Common myeloid progenitor, CD34-positive (primary cell): Measurements from ENCODE around the gene IL4R.

Experiments used
- CTCF ChIA-PET: fragments of 350-600 bp; sonication (Branson Sonifier 250); formaldehyde crosslinking; loops from one replicate; lab custom pipeline; 2021; ENCODE audit warnings: antibody characterized with exemption; lab: Charles Lee
- POLR2A ChIA-PET: fragments of 350-600 bp; sonication (Branson Sonifier 250); formaldehyde crosslinking; loops from one replicate; lab custom pipeline; 2021; ENCODE audit warnings: antibody characterized with exemption; lab: Charles Lee
- DNase-seq, 3 donors: peaks; one replicate each; pipeline versions ENCODE4 v3.0.0 to v3.0.0-alpha.2; 2013
- H3K27ac ChIP-seq, 2 experiments: 1 replicate in 1 of 2; 2 replicates in 1 of 2; pipeline ENCODE4 v1.7.0; 2013; ENCODE audit warnings: inconsistent platforms in 2 of 2, low read length in 2 of 2, mild to moderate bottlenecking in 2 of 2, low read depth in 1 of 2, moderate library complexity in 1 of 2; ENCODE audit not compliant: severe bottlenecking in 2 of 2, insufficient read depth in 1 of 2, poor library complexity in 1 of 2
- H3K27me3 ChIP-seq, 5 experiments: replicated peaks in 2 of 5; 1 replicate in 3 of 5; 2 replicates in 2 of 5; pipeline versions ENCODE4 v1.6.1 to v1.7.0; 2013; ENCODE audit warnings: low read length in 4 of 5, mild to moderate bottlenecking in 2 of 5, moderate library complexity in 2 of 5, inconsistent platforms in 1 of 5; ENCODE audit not compliant: insufficient read depth in 5 of 5, control insufficient read depth in 4 of 5
- H3K36me3 ChIP-seq, 4 experiments: 1 replicate in 2 of 4; 2 replicates in 2 of 4; pipeline versions ENCODE4 v1.6.1 to v1.7.0; 2013; ENCODE audit warnings: low read length in 3 of 4, control low read depth in 1 of 4, mild to moderate bottlenecking in 1 of 4; ENCODE audit not compliant: control insufficient read depth in 4 of 4, insufficient read depth in 4 of 4
- H3K4me1 ChIP-seq, 4 experiments: 1 replicate in 3 of 4; 2 replicates in 1 of 4; pipeline versions ENCODE4 v1.6.1 to v1.7.1; 2013; ENCODE audit warnings: low read length in 3 of 4, mild to moderate bottlenecking in 3 of 4, control low read depth in 1 of 4, inconsistent platforms in 1 of 4, moderate library complexity in 1 of 4; ENCODE audit not compliant: control insufficient read depth in 4 of 4, insufficient read depth in 4 of 4; ENCODE audit errors: control extremely low read depth in 1 of 4
- H3K4me3 ChIP-seq, 7 experiments: 1 replicate in 4 of 7; 2 replicates in 3 of 7; pipeline versions ENCODE4 v1.5.1 to v1.7.0; 2013; ENCODE audit warnings: mild to moderate bottlenecking in 7 of 7, low read length in 6 of 7, moderate library complexity in 6 of 7, inconsistent platforms in 2 of 7, low read depth in 2 of 7, control low read depth in 1 of 7; ENCODE audit not compliant: insufficient read depth in 4 of 7, control insufficient read depth in 1 of 7; ENCODE audit errors: extremely low read depth in 1 of 7
- H3K9me3 ChIP-seq, 5 experiments: 1 replicate in 4 of 5; 2 replicates in 1 of 5; pipeline versions ENCODE4 v1.6.1 to v1.7.1; 2013; ENCODE audit warnings: low read length in 4 of 5, mild to moderate bottlenecking in 2 of 5, inconsistent platforms in 1 of 5, low read depth in 1 of 5, moderate library complexity in 1 of 5; ENCODE audit not compliant: control insufficient read depth in 4 of 5, insufficient read depth in 2 of 5; ENCODE audit errors: control extremely low read depth in 1 of 5
- WGBS: methylation state at CpG from one replicate; pipeline ENCODE4 v1.1.5; 2013; ENCODE audit not compliant: insufficient coverage; 5-methylcytosine and 5-hydroxymethylcytosine counted together

IL4R gene

DNA sequence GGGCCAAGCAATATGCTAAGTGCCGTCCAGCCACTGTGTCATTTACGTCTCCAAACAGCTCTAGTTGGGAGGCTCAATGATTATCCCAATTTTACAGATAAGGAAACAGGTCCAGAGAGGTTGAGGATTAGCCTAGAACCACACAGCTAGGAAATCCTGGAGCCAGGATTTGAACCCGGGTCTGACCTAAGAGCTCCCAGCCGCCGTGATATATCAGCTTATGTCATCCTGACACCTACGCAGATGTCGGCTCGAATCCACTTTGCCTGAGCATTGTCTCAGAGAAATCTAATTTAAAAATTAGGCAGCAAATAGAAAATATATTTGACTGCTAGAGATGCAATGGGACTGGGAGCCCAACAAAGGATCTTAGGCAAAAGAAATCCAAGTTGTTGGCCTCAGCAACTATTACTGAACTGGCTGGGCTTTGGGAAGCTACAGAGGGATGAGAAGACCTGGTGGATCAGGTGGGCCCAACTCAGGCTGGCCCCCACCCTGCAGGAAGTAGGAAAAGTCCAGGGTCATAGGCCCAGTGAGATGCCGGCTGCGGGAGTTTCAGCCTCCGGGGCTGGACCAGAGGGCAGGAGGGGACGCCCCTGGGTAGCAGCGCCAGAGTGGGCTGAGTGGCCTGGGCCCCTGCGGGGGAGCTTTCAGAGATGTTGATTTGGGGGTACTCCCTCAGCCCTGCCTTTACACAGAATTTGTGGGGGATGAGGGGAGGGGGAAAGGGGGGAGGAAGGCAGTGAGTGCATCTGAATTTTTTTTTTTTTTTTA is 53.1 kb downstream of the IL4R start:
- ChIA-PET CTCF (interaction anchor here (0.6 to 5.4 kb wide), 32 partner anchors 9 to 215 kb away, joined by 3 to 70 read pairs (median 6); partner anchors contain the start of gene IL21R), POLR2A (interaction anchor here (0.5 to 2.0 kb wide), 11 partner anchors 10 to 193 kb away, joined by 3 to 14 read pairs (median 4); partner anchors contain the start of genes IL21R and NSMCE1)
- H3K4me1 ChIP-seq: peaks cover 4 to 27% (median 23%) of the 10 kb centered on the region in 4 experiments
- peak overlapping the region in 3 of 7 experiments; percentile 4 to 50 (median 5) for H3K4me3 ChIP-seq
- H3K27ac ChIP-seq: peak overlapping the region; percentile 90 to 93
- no peak for DNase-seq
- peaks cover 0 to 16% (median 3%) of the 10 kb centered on the region in 5 experiments for H3K9me3 ChIP-seq
- no peaks in the 10 kb centered on the region for H3K27me3 ChIP-seq
- WGBS: 43% methylated on average over 13 of the region's 14 CpGs
- peaks cover 3 to 26% (median 13%) of the 10 kb centered on the region in 4 experiments for H3K36me3 ChIP-seq

DNA sequence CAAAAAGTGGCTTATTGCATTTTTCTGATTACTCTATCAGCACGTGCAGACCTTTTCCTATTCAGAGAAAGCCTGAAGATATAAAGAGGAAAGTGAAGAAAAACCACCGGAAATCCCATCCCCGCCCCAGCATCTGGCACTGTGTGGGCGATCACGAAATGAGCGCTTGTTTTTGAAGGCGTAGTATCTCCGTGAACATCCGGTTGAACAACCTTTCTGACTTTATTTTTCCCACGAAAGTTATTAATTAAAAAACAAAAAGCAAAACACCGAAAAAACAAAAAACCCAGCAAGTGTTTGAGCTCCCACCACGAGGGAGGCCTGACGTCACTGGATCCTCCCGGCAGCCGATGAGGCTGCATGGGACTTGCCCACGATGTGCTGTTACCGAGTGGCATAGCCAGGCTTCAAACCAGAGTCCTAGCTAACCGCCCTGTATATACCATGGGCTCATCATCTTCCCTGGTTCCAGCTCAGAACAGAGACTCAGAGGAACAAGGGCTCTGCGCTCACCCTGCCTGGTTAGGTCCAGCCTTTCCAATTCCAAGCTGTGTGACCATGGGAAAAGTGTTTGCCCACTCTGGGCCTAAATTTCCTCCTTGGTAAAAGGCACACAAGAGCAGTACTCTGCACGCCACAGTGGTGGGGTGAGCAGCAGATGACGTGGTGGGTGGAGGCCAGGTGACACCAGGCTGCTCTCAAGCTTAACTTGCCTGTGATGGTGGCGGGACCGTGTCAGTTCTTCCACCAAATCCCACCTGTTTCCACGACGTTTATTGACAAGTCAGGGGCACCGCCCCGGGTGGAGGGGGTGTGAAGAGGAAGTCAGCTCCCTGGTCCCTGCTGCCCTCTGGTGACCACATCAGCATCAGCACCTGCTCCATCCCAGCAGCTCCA is 53.9 kb downstream of the IL4R start:
- peaks cover 0 to 16% (median 3%) of the 10 kb centered on the region in 5 experiments for H3K9me3 ChIP-seq
- peaks cover 4 to 35% (median 30%) of the 10 kb centered on the region in 4 experiments for H3K4me1 ChIP-seq
- ChIA-PET CTCF (interaction anchor here (0.6 to 5.4 kb wide), 36 partner anchors 8 to 219 kb away, joined by 3 to 70 read pairs (median 5); partner anchors contain the start of gene IL21R), POLR2A (interaction anchor here (0.5 to 2.0 kb wide), 15 partner anchors 11 to 194 kb away, joined by 3 to 14 read pairs (median 4); partner anchors contain the start of genes IL21R and NSMCE1)
- H3K4me3 ChIP-seq: peak overlapping the region in 5 of 7 experiments; percentile 13 to 54 (median 45)
- DNase-seq: peak; percentile 98 to 99 (median 99)
- H3K36me3 ChIP-seq: peaks cover 0 to 18% (median 6%) of the 10 kb centered on the region in 4 experiments
- peak overlapping the region; percentile 90 to 93 for H3K27ac ChIP-seq
- 2% methylated on average over 15 of the region's 27 CpGs for WGBS
- no peaks in the 10 kb centered on the region for H3K27me3 ChIP-seq

DNA sequence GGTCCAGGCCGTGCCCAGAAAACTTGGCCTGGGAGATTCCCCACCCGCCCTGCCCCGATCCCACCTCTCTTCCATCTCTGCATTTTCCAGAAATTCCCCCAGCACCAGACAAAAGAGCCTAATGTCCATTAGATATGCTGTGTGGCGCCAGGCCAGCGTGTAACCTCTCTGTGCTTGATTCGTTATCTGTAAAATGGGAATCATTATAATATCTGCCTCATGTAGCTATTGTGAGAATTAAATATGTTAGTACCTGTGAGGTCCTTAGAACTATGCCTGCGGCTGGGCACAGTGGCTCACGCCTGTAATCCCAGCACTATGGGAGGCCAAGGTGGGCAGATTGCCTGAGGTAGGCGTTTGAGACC is 54.6 kb downstream of the IL4R start:
- Histone ChIP-seq H3K27ac (peak overlapping the region in 1 of 2 experiments; percentile 90), H3K9me3 (peaks cover 0 to 16% (median 3%) of the 10 kb centered on the region in 5 experiments), H3K4me3 (no peak overlapping the region), H3K27me3 (no peaks in the 10 kb centered on the region), H3K4me1 (peaks cover 4 to 42% (median 34%) of the 10 kb centered on the region in 4 experiments), H3K36me3 (peaks cover 0 to 11% (median 1%) of the 10 kb centered on the region in 4 experiments)
- 80% methylated on average over 6 of the region's 9 CpGs for WGBS
- no peak for DNase-seq
- ChIA-PET POLR2A (interaction anchor here (0.6 to 2.0 kb wide), 7 partner anchors 33 to 133 kb away, joined by 3 to 14 read pairs (median 5); partner anchors contain the start of gene IL21R), CTCF (interaction anchor here (0.6 to 10.8 kb wide), 32 partner anchors 9 to 220 kb away, joined by 3 to 95 read pairs (median 5); partner anchors contain the start of gene IL21R)

- 97% methylated on average over 3 of the region's 3 CpGs for WGBS
- Histone ChIP-seq H3K27me3 (no peaks in the 10 kb centered on the region), H3K4me1 (peaks cover 5 to 55% (median 47%) of the 10 kb centered on the region in 4 experiments), H3K27ac (no peak overlapping the region), H3K4me3 (no peak overlapping the region), H3K9me3 (peaks cover 0 to 16% (median 3%) of the 10 kb centered on the region in 5 experiments), H3K36me3 (no peaks in the 10 kb centered on the region)
- no peak for DNase-seq
- POLR2A ChIA-PET: no interaction called here
- CTCF ChIA-PET: interaction anchor here (0.8 to 10.8 kb wide), 6 partner anchors 19 to 200 kb away, joined by 3 to 95 read pairs (median 24); no protein-coding TSS in a partner anchor
These were observed 56.0 kb downstream of the IL4R start for GRCh38 chr16:27369806-27370205.

DNA sequence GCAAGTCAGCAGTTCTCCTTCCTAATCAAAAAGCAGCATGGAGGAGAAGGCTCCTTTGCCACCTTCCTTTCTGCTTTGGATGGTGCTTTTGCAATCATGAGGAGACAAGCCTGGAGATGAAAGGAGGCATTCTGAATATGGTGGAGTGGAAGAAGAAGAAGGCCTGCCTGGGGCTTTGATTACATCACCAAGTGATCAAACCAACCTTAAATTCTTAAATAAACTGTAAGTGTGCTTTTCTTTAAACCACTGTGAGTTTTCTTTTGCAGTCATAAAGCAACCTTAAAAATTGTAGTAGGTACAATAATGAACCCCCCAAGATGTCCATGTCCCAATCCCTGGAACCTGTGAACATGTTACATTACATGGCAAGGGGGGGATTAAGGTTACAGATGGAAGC is 56.5 kb downstream of the IL4R start:
- CTCF ChIA-PET: interaction anchor here (1.1 to 10.8 kb wide), 7 partner anchors 18 to 196 kb away, joined by 3 to 95 read pairs (median 17); no protein-coding TSS in a partner anchor
- Histone ChIP-seq H3K36me3 (no peaks in the 10 kb centered on the region), H3K4me1 (peaks cover 5 to 60% (median 52%) of the 10 kb centered on the region in 4 experiments), H3K4me3 (no peak overlapping the region), H3K27ac (no peak overlapping the region), H3K9me3 (peaks cover 0 to 16% (median 3%) of the 10 kb centered on the region in 5 experiments), H3K27me3 (no peaks in the 10 kb centered on the region)
- POLR2A ChIA-PET: no interaction called here
- no peak for DNase-seq

- Histone ChIP-seq H3K4me1 (peaks cover 2 to 55% (median 40%) of the 10 kb centered on the region in 4 experiments), H3K27ac (no peak overlapping the region), H3K4me3 (no peak overlapping the region), H3K36me3 (no peaks in the 10 kb centered on the region), H3K27me3 (no peaks in the 10 kb centered on the region), H3K9me3 (peaks cover 0 to 16% (median 3%) of the 10 kb centered on the region in 5 experiments)
- no peak for DNase-seq
- 100% methylated on average over 1 of the region's 3 CpGs for WGBS
- POLR2A ChIA-PET: no interaction called here
- CTCF ChIA-PET: interaction anchor here (1.0 to 10.8 kb wide), 10 partner anchors 15 to 221 kb away, joined by 3 to 95 read pairs (median 6); partner anchors contain the start of gene IL21R
These were observed 59.5 kb downstream of the IL4R start for GRCh38 chr16:27373312-27373711.
